Esophagus squamous epithelium (tissue), 5 donors: ENCODE measurements around the gene NOP53. TPM values are rescaled to one million over a fixed set of nuclear protein-coding genes. Genes with fewer than 3 reads are reported as not detected.
A peak's percentile ranks its signal among the peaks of the same experiment; 100 is the strongest.
"Not testable (repeated sequence)": the region's sequence is repeated elsewhere in the genome, so short reads cannot be mapped to it uniquely, and the experiment has no call there.

ENCODE experiments used
- DNase-seq: peaks from one replicate; lab custom pipeline; 2025; lab: John Stamatoyannopoulos, UW
- H3K27ac ChIP-seq, 4 donors: fragments of 200-600 bp; sonication (generic); one replicate each; pipeline ENCODE4 v1.5.1; 2016 to 2019; ENCODE audit warnings: mild to moderate bottlenecking in 1 of 4
- H3K27me3 ChIP-seq, 4 donors: fragments of 200-600 bp; sonication (generic); 1 replicate in 3 of 4; 2 replicates in 1 of 4; pipeline versions ENCODE4 v1.5.1 to v1.6.0; 2017 to 2021; ENCODE audit warnings: antibody characterized with exemption in 1 of 4
- H3K36me3 ChIP-seq, 3 donors: fragments of 200-600 bp; sonication (generic); one replicate each; pipeline ENCODE4 v1.5.1; 2016 to 2019
- H3K4me1 ChIP-seq, 3 donors: fragments of 200-600 bp; sonication (generic); one replicate each; pipeline ENCODE4 v1.5.1; 2017 to 2019
- H3K4me3 ChIP-seq, 4 donors: fragments of 200-600 bp; sonication (generic); 1 replicate in 3 of 4; 2 replicates in 1 of 4; pipeline ENCODE4 v1.5.1; 2016 to 2019; ENCODE audit warnings: mild to moderate bottlenecking in 2 of 4, moderate library complexity in 1 of 4
- H3K9me3 ChIP-seq, 3 donors: fragments of 200-600 bp; sonication (generic); one replicate each; pipeline ENCODE4 v1.5.1; 2016 to 2019
- POLR2A ChIP-seq, 4 donors: fragments of 450-650 bp; IDR thresholded peaks; one replicate each; pipeline ENCODE4 v1.6.1; 2017; ENCODE audit warnings: antibody characterized with exemption in 4 of 4, mild to moderate bottlenecking in 4 of 4, moderate library complexity in 3 of 4
- WGBS, 2 donors: methylation state at CpG; one replicate each; pipeline ENCODE4 v1.1.5; 2018; 5-methylcytosine and 5-hydroxymethylcytosine counted together
- intact Hi-C: fragments of 100-400 bp; cut with DNase I; formaldehyde crosslinking; loops from one replicate; pipeline ENCODE4 v1.15.0; 2022
- total RNA-seq, 4 donors: library from RNA; depleted of rRNA; stranded (reverse); fragments of >200 nt; gene quantifications; one replicate each; pipeline ENCODE4 v1.1.0, GENCODE V29; 2016
- TF ChIP-seq, protein P1 (sequence below), 6 experiments: fragments of 450-650 bp in 4 of 6; fragments of 200-600 bp in 2 of 6; sonication (generic) in 2 of 6; IDR thresholded peaks; one replicate each; pipeline ENCODE4 v1.5.1; 2016 to 2019; ENCODE audit warnings: antibody characterized with exemption in 6 of 6, mild to moderate bottlenecking in 4 of 6, moderate library complexity in 4 of 6
- donor health status: DM: yes; HTN: yes; CAD: no.

The NOP53 gene
- total RNA-seq, 4 donors from 2014 or later, result 118 to 522 (median 268) TPM

DNA sequence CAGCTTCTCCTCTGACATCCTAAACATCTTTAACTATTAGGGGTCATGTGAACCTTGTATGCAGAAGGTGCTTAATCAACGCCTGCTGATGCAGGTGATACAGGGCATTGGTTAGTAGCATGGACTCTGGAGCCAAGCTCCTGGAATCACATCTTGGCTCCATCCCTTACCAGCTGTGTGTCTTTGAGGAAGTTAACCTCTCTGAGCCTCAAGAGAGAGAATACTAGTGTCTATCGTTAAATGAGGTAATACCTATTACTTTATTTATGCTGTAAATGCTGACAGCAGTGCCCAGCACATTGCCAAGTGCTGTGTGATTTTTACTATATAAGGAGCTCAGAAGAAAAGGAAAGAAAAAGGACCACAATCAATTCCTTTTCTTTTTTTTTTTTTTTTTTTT lies 22.0 kb downstream of the NOP53 start:
- H3K27me3 ChIP-seq, result no peaks in the 10 kb centered on the region
- no peak for DNase-seq
- TF ChIP-seq, protein P1, sequence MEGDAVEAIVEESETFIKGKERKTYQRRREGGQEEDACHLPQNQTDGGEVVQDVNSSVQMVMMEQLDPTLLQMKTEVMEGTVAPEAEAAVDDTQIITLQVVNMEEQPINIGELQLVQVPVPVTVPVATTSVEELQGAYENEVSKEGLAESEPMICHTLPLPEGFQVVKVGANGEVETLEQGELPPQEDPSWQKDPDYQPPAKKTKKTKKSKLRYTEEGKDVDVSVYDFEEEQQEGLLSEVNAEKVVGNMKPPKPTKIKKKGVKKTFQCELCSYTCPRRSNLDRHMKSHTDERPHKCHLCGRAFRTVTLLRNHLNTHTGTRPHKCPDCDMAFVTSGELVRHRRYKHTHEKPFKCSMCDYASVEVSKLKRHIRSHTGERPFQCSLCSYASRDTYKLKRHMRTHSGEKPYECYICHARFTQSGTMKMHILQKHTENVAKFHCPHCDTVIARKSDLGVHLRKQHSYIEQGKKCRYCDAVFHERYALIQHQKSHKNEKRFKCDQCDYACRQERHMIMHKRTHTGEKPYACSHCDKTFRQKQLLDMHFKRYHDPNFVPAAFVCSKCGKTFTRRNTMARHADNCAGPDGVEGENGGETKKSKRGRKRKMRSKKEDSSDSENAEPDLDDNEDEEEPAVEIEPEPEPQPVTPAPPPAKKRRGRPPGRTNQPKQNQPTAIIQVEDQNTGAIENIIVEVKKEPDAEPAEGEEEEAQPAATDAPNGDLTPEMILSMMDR (IDR thresholded peaks at IDR 0.05), result no peak
- TF ChIP-seq POLR2A (IDR thresholded peaks at IDR 0.05), result no peak
- no peaks in the 10 kb centered on the region for H3K9me3 ChIP-seq
- no peak overlapping the region for H3K4me3 ChIP-seq
- intact Hi-C loops, result no loop called here
- WGBS, 2 donors, result 48 to 85% methylated on average over 2 of the region's 2 CpGs
- no peak overlapping the region for H3K27ac ChIP-seq
- H3K36me3 ChIP-seq, result no peaks in the 10 kb centered on the region
- H3K4me1 ChIP-seq, result peaks cover 0 to 9% (median 0%) of the 10 kb centered on the region in 3 donors

DNA sequence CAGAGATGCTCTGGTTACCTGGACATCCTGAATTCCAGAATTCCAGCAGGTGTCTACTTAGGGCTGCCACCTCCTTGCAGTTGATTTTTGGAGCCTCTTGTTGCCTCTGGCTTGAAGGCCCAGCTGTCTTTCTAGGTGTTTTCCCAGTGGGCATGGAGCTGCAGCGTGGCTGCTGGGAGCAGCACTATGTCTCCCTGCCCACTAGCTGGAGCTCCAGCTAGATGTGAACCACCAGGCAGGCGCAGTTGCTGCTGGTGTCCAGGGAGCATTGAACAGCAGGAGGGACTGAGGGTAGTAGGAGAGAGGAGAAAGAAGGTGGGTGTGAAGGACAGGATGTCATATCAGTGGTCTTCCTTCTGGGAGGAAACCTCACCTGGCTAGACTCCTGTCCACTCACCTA lies 23.3 kb downstream of the NOP53 start:
- peaks cover 0 to 9% (median 0%) of the 10 kb centered on the region in 3 donors for H3K4me1 ChIP-seq
- WGBS, 2 donors, result 80 to 86% methylated on average over 1 of the region's 2 CpGs
- H3K27me3 ChIP-seq, result no peaks in the 10 kb centered on the region
- intact Hi-C loops, result no loop called here
- no peak overlapping the region for H3K4me3 ChIP-seq
- DNase-seq, result no peak
- H3K27ac ChIP-seq, result no peak overlapping the region
- TF ChIP-seq, protein P1 (IDR thresholded peaks at IDR 0.05), result no peak
- TF ChIP-seq POLR2A (IDR thresholded peaks at IDR 0.05), result no peak
- no peaks in the 10 kb centered on the region for H3K36me3 ChIP-seq
- H3K9me3 ChIP-seq, result no peaks in the 10 kb centered on the region

DNA sequence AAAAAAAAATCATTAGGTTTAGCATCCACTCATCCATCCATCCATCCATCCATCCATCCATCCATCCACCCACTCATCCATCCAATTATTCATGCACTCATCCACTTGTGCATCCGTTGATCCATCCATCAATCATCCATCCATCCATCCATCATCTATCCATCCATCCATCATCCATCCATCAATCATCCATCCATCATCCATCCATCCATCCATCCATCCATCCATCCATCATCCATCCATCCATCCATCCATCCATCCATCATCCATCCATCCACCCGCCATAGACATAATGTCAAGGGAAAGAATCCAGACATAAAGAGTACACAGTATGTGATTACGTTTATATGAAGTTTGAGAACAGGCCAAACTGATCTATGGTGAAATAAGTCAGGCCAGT lies 24.2 kb downstream of the NOP53 start:
- Histone ChIP-seq H3K9me3 (no peaks in the 10 kb centered on the region), H3K36me3 (no peaks in the 10 kb centered on the region), H3K27ac (no peak overlapping the region), H3K4me3 (no peak overlapping the region), H3K27me3 (no peaks in the 10 kb centered on the region), H3K4me1 (peaks cover 0 to 9% (median 0%) of the 10 kb centered on the region in 3 donors)
- no peak for DNase-seq
- intact Hi-C loops, result no loop called here
- WGBS, 2 donors, result 72 to 80% methylated on average over 3 of the region's 3 CpGs
- TF ChIP-seq POLR2A (IDR thresholded peaks at IDR 0.05), result no peak
- TF ChIP-seq, protein P1 (IDR thresholded peaks at IDR 0.05), result no peak

DNA sequence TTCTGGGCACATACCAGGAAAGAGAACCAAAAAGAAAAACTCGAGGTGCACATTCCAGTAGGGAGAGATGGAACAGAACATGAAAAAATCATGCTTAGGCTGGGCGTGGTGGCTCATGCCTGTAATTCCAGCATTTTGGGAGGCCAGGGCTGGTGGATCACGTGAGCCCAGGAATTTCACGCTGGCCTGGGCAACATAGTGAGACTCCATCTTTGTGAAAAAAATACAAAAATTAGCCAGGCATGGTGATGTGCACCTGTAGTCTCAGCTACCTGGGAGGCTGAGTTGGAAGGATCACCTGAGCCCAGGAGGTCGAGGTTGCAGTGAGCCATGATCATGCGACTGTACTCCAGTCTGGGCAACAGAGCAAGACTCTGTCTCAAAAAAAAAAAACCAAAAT lies 25.9 kb downstream of the NOP53 start:
- H3K27me3 ChIP-seq, H3K4me3 ChIP-seq, H3K9me3 ChIP-seq, H3K27ac ChIP-seq, H3K36me3 ChIP-seq, intact Hi-C loops, DNase-seq, H3K4me1 ChIP-seq: not testable (repeated sequence)
- WGBS, 2 donors, result 74 to 77% methylated on average over 6 of the region's 6 CpGs

DNA sequence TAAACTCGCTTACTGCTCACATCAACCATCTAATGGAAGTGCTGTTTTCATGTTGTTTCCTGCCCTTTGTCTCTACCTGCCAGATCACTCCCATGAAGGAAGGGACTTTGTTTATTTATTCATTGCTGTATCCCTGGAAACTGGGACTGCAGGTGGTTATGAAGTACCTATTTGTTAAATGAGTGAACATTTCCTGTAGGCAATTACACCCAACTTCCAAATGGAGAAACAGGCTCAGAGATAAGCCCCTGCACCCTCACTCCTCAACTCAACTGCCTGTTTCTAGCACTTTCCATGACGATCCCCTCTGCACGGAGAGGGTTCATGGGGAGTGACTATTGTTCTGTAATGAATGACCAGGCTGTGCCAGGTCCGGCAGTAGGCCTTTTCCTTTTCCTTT lies 31.2 kb downstream of the NOP53 start:
- WGBS, 2 donors, result 20 to 52% methylated on average over 4 of the region's 4 CpGs
- TF ChIP-seq POLR2A (IDR thresholded peaks at IDR 0.05), result no peak
- TF ChIP-seq, protein P1 (IDR thresholded peaks at IDR 0.05), result no peak
- no peak for DNase-seq
- intact Hi-C loops, result no loop called here
- Histone ChIP-seq H3K4me3 (no peak overlapping the region), H3K4me1 (peaks cover 25 to 49% (median 34%) of the 10 kb centered on the region in 3 donors), H3K9me3 (no peaks in the 10 kb centered on the region), H3K27me3 (no peaks in the 10 kb centered on the region), H3K36me3 (peaks cover 7 to 13% (median 8%) of the 10 kb centered on the region in 3 donors), H3K27ac (peak overlapping the region; percentile 64 to 99 (median 99))

DNA sequence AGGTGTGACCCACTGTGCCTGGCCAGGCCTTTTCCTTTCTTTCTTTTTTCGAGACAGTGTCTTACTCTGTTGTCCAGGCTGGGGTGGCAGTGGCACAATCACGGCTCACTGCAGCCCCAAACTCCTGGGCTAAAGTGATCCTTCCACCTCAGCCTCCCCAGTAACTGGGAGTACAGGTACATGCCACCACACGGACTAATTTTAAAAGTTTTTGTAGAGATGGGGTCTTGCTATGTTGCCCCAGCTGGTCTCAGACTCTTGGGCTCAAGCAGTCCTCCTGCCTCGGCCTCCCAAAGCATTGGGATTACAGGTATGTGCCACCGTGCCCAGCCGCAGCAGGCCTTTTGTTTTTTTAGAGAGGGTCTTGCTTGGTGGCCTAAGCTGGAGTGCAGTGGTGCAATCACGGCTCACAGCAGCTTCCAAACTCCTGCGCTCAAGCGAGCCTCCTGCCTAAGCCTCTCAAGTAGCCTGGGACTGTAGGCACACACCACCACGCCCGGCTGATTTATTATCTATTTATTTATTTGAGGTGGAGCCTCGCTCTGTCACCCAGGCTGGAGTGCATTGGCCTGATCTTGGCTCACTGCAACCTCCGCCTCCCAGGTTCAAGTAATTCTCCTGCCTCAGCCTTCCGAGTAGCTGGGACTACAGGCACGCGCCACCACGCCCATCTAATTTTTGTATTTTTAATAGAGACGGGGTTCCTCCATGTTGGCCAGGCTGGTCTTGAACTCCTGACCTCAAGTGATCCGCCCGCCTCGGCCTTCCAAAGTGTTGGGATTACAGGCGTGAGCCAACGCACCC lies 32.1 kb downstream of the NOP53 start:
- Histone ChIP-seq H3K4me1 (peaks cover 25 to 58% (median 41%) of the 10 kb centered on the region in 3 donors), H3K27ac (peak overlapping the region; percentile 99 to 100 (median 99))

More for the DNA sequence above, 32.1 kb downstream of the NOP53 start:
- H3K9me3 ChIP-seq, intact Hi-C loops, DNase-seq, H3K27me3 ChIP-seq: not testable (repeated sequence)
- WGBS, 2 donors, result 58 to 62% methylated on average over 16 to 17 of the region's 23 CpGs
- peak overlapping the region; percentile 84 to 98 (median 94) for H3K4me3 ChIP-seq
- H3K36me3 ChIP-seq, result peaks cover 7 to 21% (median 9%) of the 10 kb centered on the region in 3 donors
